Stomach (tissue), 4 donors: ENCODE measurements around the gene TNPO2.

Experiments used
- POLR2A ChIP-seq, 4 donors: fragments of 450-650 bp; IDR thresholded peaks; one replicate each; pipeline ENCODE4 v1.6.1; 2016; ENCODE audit warnings: antibody characterized with exemption in 4 of 4, control low read depth in 2 of 4, mild to moderate bottlenecking in 1 of 4, moderate library complexity in 1 of 4
- TF ChIP-seq, protein P1 (sequence below), 7 experiments: fragments of 450-650 bp in 4 of 7; fragments of 200-600 bp in 3 of 7; sonication (generic) in 3 of 7; IDR thresholded peaks; one replicate each; pipeline ENCODE4 v1.5.1; 2016 to 2019; ENCODE audit warnings: antibody characterized with exemption in 7 of 7, control low read depth in 2 of 7, mild to moderate bottlenecking in 1 of 7

DNA sequence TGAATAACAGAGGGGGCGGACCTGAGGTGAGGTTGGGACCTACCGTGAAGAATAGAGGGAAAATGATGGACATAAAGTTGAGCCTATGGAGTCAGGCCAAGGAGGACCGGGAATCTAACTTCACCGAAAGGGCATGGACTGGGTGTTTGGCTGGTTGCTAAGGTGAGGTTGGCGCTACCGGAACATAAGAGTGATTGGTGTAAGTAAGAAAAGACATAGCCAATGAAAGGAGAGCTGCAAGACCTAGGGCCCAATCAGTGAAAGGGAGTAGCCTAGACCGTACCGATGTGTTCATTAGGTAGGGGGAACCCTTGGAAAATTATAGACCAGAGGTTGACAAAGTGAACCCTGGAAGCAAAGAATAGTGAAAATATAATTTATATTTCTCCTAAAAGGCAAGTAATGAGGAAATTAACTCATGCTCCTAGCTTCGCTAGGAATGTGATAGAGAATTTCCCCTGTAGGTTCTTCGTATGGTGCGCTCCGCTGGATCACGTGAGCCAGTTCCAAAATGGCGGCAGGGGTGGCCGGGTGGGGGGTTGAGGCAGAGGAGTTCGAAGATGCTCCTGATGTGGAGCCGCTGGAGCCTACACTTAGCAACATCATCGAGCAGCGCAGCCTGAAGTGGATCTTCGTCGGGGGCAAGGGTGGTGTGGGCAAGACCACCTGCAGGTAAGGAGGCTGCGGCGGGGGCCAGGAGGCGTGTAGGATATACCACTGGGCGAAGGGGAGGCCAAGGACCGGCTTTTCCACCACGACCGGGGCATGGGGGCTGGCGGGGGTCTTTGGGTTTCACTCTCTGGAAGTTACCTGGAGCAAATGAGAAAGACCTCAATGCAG lies 13.5 kb upstream of the TNPO2 start, which contains the start of gene GET3:
- TF ChIP-seq, protein P1, sequence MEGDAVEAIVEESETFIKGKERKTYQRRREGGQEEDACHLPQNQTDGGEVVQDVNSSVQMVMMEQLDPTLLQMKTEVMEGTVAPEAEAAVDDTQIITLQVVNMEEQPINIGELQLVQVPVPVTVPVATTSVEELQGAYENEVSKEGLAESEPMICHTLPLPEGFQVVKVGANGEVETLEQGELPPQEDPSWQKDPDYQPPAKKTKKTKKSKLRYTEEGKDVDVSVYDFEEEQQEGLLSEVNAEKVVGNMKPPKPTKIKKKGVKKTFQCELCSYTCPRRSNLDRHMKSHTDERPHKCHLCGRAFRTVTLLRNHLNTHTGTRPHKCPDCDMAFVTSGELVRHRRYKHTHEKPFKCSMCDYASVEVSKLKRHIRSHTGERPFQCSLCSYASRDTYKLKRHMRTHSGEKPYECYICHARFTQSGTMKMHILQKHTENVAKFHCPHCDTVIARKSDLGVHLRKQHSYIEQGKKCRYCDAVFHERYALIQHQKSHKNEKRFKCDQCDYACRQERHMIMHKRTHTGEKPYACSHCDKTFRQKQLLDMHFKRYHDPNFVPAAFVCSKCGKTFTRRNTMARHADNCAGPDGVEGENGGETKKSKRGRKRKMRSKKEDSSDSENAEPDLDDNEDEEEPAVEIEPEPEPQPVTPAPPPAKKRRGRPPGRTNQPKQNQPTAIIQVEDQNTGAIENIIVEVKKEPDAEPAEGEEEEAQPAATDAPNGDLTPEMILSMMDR (IDR thresholded peaks at IDR 0.05): peak in 1 of 7 experiments; percentile 31
- TF ChIP-seq POLR2A (IDR thresholded peaks at IDR 0.05): no peak
